ENCODE results near the gene OVCH1.
"Not testable (repeated sequence)": the region's sequence is repeated elsewhere in the genome, so short reads cannot be mapped to it uniquely, and the experiment has no call there.

- not testable (repeated sequence) for TF ChIP-seq POLR2A (IDR thresholded peaks at IDR 0.05)
- TF ChIP-seq, protein P1, sequence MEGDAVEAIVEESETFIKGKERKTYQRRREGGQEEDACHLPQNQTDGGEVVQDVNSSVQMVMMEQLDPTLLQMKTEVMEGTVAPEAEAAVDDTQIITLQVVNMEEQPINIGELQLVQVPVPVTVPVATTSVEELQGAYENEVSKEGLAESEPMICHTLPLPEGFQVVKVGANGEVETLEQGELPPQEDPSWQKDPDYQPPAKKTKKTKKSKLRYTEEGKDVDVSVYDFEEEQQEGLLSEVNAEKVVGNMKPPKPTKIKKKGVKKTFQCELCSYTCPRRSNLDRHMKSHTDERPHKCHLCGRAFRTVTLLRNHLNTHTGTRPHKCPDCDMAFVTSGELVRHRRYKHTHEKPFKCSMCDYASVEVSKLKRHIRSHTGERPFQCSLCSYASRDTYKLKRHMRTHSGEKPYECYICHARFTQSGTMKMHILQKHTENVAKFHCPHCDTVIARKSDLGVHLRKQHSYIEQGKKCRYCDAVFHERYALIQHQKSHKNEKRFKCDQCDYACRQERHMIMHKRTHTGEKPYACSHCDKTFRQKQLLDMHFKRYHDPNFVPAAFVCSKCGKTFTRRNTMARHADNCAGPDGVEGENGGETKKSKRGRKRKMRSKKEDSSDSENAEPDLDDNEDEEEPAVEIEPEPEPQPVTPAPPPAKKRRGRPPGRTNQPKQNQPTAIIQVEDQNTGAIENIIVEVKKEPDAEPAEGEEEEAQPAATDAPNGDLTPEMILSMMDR (IDR thresholded peaks at IDR 0.05), result not testable (repeated sequence)
These were observed 107.1 kb downstream of the OVCH1 start for GRCh38 chr12:29390419-29390818.
